Activated CD4-positive, alpha-beta T cell treated with anti-CD3 and anti-CD28 coated beads for 1 hour (primary cell): Measurements from ENCODE around the gene CPT2.
"Not testable (repeated sequence)": the region's sequence is repeated elsewhere in the genome, so short reads cannot be mapped to it uniquely, and the experiment has no call there.

Experiments
- DNase-seq: peaks from one replicate; pipeline ENCODE4 v3.0.0-alpha.2; 2020

The CPT2 gene

DNA sequence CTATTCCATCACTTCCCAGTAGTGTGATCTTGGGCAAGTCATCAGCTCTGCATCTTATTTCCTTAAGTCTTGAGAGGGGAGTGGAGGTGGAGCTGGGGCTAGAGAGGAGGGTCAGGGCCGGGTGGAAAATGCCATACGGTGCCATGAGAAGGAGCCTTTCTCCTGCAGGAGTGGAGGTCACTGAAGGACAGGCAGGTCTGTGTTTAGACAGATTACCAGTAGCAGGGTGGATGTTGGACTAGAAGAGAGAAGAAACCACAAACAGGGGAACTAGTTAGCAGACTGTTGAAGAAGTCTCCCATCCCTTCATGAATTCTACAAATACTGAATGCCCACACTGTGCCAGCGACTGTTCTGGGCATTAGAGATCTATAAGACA, 13.9 kb upstream of the CPT2 start:
- no peak for DNase-seq

DNA sequence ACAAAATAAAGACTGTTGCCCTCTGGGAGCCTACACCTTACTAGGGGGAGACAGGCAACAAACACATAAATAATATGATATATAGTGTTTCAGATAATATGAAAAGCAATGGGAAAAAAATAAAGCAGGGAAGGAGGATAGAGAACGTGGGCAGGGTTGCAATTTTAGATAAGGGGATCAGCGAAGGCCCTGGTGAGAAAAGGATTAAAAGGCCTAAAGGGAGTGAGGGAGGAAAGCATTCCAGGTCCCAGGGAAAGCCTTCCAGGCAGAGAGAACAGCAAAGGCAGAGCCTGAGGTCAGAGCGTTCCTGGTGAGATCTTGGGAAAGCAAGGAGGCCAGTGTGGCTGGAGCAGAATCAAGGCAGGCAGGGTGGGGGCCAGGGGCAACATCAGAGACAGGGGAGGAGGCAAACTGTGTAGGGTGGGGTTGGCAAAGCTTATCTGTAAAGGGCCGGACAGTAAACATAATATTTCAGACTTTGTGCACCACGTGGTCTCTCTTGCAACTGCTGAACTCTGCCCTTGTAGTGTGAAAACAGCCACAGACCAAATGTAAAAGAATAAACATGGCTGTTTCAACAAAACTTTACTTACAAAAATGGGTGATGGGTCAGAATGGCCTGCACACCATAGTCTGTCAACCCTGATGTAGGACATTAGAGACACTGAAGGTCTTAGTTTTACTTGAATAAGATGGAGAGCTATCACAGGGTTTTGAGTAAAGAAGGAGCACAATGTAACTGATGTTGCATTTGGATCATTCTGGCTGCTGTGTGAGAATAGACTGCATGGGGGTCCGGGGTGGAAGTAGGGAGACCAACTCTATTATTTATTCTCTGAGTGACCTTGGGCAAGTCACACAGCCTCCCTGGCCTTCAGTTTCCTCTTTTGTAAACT, 13.3 kb upstream of the CPT2 start:
- DNase-seq, result no peak

DNA sequence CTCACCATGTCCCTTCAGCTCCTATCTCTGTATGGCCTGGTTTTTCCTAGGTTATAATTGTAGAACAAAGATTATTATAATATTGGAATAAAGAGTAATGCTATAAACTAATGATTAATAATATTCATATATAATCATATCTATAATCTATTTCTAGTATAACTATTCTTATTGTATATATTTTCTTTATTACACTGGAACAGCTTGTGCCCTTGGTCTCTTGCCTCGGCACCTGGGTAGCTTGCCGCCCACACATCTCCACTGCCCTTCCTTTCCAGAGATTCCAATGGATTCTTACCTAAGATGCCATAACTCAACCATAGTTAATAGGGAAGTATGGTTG, 10.7 kb upstream of the CPT2 start:
- not testable (repeated sequence) for DNase-seq

DNA sequence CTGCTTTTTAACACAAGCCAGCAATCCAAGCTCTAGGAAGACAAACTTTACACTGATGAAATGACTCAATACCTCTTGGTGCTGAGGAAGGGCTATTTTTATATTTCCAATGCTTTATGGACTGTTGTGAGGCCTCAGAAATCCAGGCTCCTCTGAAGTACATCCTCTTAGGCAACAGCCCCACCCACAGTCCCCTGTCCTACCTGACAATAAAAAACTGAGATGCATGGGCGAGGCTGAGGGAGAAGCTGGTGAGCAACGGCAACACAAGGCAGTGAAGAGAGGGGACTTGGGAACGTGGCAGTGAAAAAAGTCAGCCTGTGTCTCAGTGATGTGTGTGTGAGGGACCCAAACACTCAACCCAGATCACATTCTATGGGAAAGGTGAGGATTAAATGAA, 10.1 kb upstream of the CPT2 start:
- no peak for DNase-seq

DNA sequence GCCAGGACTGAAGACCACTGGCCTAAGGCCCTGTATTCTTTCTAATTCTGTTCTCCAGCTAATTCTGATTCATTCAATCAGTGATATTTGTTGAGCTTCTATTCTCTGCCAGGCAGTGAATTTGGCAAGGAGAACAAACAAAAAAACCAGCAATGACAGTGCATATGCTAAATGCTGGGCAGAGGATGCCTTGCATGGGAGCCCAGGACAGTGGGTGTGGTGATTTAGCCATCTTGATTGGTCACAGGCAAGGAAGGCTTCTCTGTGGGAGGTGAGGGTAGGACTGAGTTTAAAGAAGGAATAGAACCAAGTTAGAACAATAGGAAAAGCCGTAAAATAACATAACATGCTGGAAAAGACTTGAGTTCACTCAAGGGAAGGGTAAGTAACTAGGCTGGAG, 9.2 kb upstream of the CPT2 start:
- no peak for DNase-seq

DNA sequence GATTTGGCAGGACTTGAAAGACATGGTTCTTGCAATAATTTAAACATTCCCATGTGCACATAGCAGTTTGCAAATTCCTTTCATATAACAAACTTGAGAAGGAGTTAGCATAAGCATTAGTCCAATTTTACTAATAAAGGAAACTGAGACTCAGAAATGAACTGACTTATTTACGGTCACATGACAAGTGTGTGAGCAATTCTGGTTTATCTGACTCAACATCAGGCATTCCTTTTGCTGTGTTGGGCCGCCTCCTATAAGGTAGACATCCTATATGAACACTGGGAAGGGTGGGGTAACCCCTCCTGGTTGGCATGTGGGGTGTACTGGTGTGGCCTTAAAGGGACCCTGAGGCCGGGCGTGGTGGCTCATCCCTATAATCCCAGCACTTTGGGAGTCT, 8.5 kb upstream of the CPT2 start:
- no peak for DNase-seq

DNA sequence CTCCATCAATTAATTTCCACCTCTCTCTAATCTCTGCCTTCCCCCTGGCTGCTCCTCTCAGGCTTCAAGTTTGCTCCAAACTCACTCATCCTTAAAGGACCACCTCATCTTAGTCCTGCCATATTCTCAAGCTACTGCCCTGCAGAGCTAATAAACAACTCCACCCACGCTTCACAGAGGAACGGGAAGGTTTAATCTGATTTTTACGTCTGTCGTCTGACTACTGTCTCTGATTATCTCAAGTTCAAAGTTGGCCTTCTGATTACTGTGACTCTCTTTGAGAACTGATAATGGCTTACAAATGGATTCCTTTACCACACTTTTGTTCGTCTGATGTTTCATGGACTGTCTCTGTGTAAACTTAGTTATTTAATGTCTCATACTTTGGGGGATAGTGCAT, 7.6 kb upstream of the CPT2 start:
- DNase-seq, result no peak

DNA sequence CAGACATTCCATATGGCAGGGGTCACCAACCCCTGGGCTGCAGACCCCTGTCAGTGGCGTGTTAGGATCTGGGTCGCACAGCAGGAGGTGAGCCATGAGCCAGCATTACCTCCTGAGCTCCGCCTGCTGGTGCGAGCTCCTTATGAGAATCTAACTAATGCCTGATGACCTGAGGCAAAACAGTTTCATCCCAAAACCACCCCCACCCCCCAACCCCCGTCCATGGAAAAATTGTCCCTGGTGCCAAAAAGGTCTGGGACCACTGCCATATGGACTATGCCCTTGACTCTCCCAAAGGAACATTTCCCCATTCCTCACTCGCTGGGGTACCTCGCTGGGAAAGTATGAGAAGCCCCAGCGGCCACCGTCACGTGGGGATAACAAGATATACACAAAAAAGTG, 6.4 kb upstream of the CPT2 start:
- no peak for DNase-seq

DNA sequence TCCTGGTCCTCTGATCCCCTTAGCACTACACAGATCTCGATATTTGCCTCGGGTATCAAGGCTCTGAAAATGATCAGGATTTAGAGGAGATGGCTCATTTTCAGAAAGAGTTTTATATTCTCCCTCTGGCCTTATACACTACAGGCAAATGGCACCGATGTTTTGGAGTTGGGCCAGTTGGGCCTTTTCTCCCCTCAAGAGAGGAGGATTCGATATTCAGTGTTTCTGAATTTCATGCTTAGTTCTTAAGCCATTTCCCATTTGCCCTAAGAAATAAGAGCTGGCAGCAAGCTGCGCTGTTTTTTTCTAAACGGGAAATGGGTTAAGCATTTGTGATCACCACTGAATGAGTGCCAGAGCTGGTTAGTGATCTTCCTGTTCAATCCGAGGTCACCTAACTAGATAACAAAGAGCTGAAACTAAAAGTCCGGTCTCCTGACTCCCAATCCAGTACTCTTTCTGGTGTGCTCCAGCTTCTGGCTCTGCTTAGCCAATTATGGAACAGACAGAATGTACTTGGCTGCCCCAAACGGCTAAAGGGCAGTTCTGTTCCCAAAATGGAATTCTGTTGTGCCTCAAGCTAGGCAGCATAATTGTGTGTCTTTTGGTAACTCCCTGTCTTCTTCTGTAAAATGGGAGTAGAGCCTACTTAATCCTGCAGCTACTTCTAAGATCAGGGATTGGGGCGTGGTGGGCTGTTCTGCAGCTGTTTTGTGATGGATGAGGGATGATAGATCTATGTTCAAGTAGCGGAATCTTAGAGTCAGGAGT, 1.2 kb upstream of the CPT2 start:
- no peak for DNase-seq

DNA sequence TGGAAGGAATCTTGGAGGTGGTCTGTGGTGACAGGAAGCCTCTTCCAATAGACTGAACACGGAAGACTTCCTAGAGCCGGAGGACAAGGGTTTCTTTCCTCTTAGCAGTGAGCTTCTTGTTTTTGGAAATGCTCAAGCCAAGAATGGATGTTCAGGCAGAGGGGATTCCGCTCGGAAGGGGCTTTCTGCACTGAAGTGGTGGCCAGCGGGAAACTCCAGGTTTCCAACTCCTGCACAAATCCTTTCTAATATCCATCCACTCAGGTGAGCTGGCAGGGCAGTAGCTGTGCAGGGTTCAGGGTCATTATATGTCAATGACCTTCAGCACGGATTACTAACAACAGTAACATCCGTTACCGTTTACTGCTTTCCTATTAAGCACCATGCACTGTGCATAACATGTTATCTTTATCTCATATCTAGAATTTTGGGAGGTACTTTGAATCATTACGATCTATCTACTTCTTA, 573 bp upstream of the CPT2 start:
- no peak for DNase-seq

DNA sequence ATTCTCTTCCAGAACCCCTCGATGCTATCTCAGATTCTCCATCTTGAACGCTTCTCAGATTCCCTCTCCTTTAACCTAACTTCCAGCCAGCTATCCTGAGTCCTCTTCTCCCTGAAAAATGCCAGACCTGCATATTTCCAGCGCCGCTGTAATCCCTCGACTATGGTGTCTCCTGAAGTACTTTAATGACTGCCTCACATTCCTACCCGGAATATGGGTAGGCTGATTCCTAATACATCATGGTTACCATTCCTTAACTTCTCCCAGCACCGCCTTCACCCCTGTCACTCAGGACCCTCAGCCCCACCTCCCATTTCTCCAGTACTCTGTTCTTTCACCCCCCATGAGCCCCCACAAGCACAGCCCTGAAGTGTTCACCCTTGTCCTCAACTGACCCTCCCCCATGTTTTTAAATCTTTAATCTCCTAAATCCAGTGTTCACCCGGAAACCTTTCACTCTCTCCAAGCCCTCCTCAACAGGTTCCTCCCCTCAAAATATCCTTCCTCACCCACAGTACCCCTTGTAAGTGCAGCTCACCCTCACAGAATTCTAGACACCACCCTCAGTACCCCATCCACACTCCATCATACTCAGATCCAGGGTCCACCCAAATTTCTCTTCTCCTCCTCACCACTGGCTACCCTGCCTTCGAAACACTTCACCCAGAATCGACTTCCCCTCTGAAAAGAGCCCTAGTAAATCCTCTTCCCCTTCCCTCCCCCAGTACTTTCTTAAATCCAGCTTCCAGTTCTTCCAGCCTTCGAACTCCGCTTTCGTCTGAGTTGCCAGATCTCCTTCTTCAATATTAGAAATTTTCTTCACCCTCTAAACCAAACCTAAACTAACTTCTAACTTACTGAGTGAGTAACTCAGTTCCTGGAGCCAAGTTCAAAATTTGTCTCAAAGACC, 922 bp downstream of the CPT2 start:
- DNase-seq, result no peak

DNA sequence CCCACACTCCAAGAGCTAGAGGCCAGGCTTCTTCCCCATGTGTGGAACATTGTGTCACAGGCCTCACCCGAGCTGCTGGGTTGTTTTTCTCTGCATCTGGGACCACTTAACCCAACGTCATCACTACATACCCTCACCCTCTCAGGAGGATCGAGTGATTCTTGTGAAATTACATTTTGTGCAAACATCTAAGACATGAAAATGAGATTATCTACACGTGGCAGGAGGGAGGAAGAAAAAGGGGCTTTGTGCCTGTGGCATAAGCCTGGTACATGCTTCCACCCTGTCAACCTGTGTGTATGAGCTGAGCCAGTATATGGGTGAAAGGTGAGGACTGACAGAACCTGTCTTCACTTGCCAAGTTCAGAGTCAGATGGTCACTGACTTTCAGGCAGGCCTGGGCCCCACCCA, 1.6 kb downstream of the CPT2 start:
- DNase-seq, result no peak

DNA sequence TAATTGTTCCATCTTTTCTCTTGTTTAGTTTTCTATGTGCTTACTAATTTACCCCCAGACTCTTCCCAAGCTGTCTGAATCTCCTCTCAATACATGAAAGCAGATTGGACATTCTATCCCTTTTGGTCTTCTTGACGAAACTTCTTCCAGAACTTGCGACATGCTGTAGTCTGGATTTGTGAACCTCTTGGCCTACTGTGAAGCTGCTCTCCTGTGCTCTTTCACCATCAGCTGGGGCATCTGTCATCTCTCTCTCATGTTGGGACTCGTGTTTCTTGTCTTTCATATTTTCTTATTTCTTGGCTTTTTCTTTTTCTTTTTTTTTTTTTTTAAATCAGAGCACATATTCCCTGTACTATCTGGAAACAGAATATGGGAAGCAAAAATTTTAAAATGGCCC, 6.8 kb downstream of the CPT2 start:
- DNase-seq, result no peak

DNA sequence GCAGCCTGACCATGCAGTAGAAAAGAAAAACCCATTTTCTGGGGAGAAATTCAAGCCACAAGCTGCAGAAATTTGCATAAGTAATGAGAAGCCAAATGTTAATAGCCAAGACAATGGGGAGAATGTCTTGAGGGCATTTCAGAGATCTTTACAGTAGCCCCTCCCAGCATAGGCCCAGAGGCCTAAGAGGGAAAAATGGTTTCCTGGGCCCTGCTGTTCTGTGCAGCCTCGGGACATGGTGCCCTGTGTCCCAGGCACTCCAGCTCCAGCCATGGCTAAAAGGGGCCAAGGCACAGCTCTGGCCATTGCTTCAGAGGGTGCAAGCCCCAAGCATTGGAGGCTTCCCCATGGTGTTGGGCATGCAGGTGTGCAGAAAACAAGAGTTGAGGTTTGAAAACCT, 8.9 kb downstream of the CPT2 start:
- DNase-seq, result not testable (repeated sequence)

DNA sequence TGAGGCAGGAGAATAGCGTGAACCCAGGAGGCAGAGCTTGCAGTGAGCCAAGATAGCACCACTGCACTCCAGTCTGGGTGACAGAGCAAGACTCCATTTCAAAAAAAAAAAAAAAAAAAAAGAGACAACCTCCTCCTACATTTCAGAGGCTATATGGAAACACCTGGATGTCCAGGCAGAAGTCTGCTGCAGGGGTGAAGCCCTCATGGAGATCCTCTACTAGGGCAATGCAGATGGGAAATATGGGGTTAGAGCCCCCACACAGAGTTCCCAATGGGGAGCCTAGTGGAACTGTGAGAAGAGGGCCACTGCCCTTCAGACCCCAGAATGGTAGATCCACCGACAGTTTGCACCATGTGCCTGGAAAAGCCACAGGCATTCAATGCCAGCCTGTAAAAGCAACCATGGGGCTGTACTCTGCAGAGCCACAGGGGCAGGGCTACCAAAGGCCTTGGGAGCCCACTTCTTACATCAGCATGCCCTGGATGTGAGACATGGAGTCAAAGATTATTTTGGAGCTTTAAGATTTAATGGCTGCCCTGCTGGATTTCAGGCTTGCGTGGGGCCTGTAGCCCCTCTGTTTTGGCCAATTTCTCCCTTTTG, 9.6 kb downstream of the CPT2 start:
- DNase-seq, result not testable (repeated sequence)

DNA sequence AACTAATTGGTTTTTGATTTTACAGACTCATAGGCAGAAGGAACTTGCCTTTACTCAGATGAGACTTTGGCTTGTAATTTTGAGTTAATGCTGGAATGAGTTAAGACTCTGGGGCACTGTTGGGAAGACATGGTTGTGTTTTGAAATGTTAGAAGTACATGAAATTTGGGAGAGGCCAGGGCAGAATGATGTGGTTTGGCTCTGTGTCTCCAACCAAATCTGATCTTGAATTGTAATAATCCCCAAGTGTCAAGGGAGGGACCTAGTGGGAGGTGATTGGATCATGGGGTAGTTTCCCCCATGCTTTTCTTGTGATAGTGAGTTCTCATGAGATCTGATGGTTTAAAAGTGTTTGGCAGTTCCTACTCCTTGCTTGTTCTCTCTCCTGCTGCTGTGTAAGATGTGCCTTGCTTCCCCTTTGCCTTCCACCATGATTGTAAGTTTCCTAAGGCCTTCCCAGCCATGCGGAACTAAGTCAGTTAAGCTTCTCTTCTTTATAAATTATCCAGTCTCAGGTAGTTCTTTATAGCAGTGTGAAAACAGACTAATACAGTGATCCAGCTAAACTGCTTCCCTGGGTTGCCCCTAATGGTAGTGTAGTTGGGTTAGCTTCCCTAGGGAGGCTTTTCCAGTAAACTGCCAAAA, 10.2 kb downstream of the CPT2 start:
- DNase-seq, result no peak

DNA sequence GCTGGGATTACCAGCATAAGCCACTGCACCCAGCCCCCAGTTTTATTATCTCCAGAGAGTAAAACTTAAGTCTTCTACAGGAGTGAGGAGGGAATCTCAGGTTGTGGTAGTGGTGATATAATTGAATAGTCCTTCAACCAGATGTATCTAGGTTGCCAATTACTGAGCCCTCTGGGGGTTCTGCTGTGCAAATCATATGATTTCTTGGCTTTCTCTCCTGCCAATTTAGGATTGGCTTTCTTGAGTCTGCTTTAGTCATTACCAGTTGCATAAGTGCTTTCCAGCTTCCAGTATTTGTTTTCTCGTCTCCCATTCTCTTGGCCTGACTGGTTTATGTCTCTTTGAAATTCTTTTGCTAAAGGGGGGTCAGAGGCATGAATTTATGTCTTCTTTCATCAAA, 11.1 kb downstream of the CPT2 start:
- no peak for DNase-seq

DNA sequence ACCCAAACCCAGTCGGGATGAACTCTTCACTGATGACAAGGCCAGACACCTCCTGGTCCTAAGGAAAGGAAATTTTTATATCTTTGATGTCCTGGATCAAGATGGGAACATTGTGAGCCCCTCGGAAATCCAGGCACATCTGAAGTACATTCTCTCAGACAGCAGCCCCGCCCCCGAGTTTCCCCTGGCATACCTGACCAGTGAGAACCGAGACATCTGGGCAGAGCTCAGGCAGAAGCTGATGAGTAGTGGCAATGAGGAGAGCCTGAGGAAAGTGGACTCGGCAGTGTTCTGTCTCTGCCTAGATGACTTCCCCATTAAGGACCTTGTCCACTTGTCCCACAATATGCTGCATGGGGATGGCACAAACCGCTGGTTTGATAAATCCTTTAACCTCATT, 13.7 kb downstream of the CPT2 start:
- no peak for DNase-seq

DNA sequence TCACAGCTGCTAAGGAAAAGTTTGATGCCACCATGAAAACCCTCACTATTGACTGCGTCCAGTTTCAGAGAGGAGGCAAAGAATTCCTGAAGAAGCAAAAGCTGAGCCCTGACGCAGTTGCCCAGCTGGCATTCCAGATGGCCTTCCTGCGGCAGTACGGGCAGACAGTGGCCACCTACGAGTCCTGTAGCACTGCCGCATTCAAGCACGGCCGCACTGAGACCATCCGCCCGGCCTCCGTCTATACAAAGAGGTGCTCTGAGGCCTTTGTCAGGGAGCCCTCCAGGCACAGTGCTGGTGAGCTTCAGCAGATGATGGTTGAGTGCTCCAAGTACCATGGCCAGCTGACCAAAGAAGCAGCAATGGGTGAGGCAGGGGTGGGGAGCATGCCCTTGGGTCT, 14.3 kb downstream of the CPT2 start:
- no peak for DNase-seq

DNA sequence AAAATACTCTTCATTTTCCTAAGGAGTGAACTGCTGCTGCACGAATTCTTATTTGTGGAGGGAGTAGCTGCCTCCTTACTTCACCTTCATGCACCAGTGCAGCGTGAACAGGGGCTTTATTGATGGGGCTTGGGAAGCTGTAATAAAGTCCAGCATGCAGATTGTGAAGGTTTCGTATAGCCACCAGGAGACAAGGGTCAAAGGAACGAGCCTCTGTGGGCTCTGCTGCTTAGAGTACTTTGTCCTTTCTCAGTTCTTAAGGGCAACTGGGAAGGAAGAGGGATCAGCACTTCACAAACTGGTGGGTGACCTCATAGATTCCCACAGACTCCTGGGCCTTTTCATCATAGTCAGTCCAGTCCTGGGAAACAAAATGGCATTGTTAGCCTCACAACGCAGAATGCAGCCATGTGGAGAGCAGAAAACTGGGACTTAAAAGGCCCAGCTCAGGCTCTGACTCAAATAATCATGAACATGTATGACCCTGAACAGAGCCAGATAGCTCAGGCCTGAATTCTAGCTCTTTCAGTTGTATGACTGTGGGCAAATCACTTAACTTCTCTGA, 17.8 kb downstream of the CPT2 start:
- DNase-seq, result no peak

DNA sequence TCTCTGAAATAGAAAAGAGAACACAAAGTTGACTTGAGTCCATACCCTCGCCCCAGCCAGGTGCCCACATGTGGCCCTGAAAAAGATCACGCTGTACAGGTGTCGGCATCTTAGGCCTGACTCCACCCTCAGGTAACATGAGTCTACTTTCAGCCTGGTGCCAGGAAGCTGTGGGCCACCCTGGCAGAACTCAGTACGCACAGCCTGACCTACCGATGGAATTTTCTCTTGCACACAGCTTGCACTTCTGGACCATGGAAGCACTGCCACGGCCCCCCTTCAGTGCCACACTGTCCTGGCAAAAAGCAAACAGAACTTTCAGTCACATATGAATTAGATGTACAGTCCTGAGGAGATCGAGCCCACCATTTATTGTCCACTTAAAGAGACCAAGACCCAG, 21.6 kb downstream of the CPT2 start:
- DNase-seq, result no peak

DNA sequence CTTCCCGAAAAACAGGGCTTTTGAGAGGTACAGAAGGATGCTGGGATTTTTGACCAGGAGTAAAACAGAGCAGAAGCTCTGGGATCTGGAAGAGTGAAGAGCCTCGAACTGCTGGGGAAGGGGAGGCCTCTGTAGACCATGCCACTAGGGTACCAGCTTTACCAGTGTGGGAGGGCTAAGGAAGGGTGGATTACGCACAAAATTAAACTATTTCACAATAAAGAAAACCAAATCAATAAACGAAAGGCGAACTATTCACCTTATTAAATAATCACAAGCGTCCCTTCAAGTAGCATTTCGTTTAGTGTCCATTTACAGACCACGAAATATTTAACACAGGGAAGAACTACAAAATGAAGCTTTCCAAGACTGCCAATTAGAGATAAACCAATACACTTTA, 23.1 kb downstream of the CPT2 start:
- no peak for DNase-seq
